SKM-1 (cell line): ENCODE measurements around the gene HEMGN.

ENCODE experiments used
- DNase-seq: peaks from one replicate; lab custom pipeline; 2025; ENCODE audit not compliant: unreplicated experiment; lab: John Stamatoyannopoulos, UW

HEMGN gene

GRCh38 chr9:97900738-97901565, 37.0 kb downstream of the HEMGN start:
- no peak for DNase-seq

- no peak for DNase-seq
Observed at GRCh38 chr9:97900103-97900737, 37.8 kb downstream of the HEMGN start.

- no peak for DNase-seq
Observed at GRCh38 chr9:97895695-97896332, 42.2 kb downstream of the HEMGN start.

- DNase-seq = no peak
Observed at GRCh38 chr9:97895211-97895610, 42.8 kb downstream of the HEMGN start.

GRCh38 chr9:97892421-97892820, 45.6 kb downstream of the HEMGN start:
- no peak for DNase-seq

- DNase-seq = no peak
Observed at GRCh38 chr9:97891736-97892135, 46.2 kb downstream of the HEMGN start.

- DNase-seq = no peak
Observed at GRCh38 chr9:97889941-97890887, 47.8 kb downstream of the HEMGN start.

GRCh38 chr9:97880336-97880735, 57.6 kb downstream of the HEMGN start:
- DNase-seq = no peak
